ENCODE results near the gene KCNQ1.
A peak's percentile ranks its signal among the peaks of the same experiment; 100 is the strongest.

KCNQ1 gene

GRCh38 chr11:2726964-2727363 is 282.2 kb downstream of the KCNQ1 start:
- FAIRE-seq = no peak
- no peak for DNase-seq (ENCODE audit: low spot score)

GRCh38 chr11:2728128-2728662 is 283.4 kb downstream of the KCNQ1 start:
- no peak for DNase-seq (ENCODE audit: low spot score)
- no peak for FAIRE-seq

GRCh38 chr11:2728663-2729332 is 284.0 kb downstream of the KCNQ1 start:
- DNase-seq (ENCODE audit: low spot score) (no peak), FAIRE-seq (no peak)

GRCh38 chr11:2729841-2730240 is 285.0 kb downstream of the KCNQ1 start:
- FAIRE-seq = no peak
- DNase-seq (ENCODE audit: low spot score) = no peak

GRCh38 chr11:2730272-2731129 is 285.7 kb downstream of the KCNQ1 start:
- FAIRE-seq (no peak), DNase-seq (ENCODE audit: low spot score) (no peak)

- FAIRE-seq (no peak), DNase-seq (ENCODE audit: low spot score) (no peak)
Measured at GRCh38 chr11:2731130-2732125, 286.6 kb downstream of the KCNQ1 start.

- FAIRE-seq = no peak
- DNase-seq (ENCODE audit: low spot score) = no peak
Measured at GRCh38 chr11:2732261-2732939, 287.6 kb downstream of the KCNQ1 start.

GRCh38 chr11:2732940-2733628 is 288.3 kb downstream of the KCNQ1 start:
- no peak for FAIRE-seq
- DNase-seq (ENCODE audit: low spot score) = no peak

GRCh38 chr11:2734181-2735052 is 289.6 kb downstream of the KCNQ1 start:
- no peak for FAIRE-seq

GRCh38 chr11:2735053-2735589 is 290.3 kb downstream of the KCNQ1 start:
- DNase-seq (ENCODE audit: low spot score) (no peak), FAIRE-seq (no peak)

More at GRCh38 chr11:2734181-2735052, 289.6 kb downstream of the KCNQ1 start:
- DNase-seq (ENCODE audit: low spot score) = peak; percentile 11

- no peak for FAIRE-seq
Measured at GRCh38 chr11:2736577-2737225, 291.9 kb downstream of the KCNQ1 start.

GRCh38 chr11:2737226-2737590 is 292.4 kb downstream of the KCNQ1 start:
- DNase-seq (ENCODE audit: low spot score) (no peak), FAIRE-seq (no peak)

More at GRCh38 chr11:2736577-2737225, 291.9 kb downstream of the KCNQ1 start:
- no peak for DNase-seq (ENCODE audit: low spot score)

GRCh38 chr11:2737866-2738265 is 293.1 kb downstream of the KCNQ1 start:
- FAIRE-seq = no peak

GRCh38 chr11:2738551-2739431 is 294.0 kb downstream of the KCNQ1 start:
- FAIRE-seq (no peak), DNase-seq (ENCODE audit: low spot score) (no peak)

More at GRCh38 chr11:2737866-2738265, 293.1 kb downstream of the KCNQ1 start:
- DNase-seq (ENCODE audit: low spot score) = peak; percentile 14

GRCh38 chr11:2739531-2740274 is 294.9 kb downstream of the KCNQ1 start:
- FAIRE-seq = no peak
- no peak for DNase-seq (ENCODE audit: low spot score)

- FAIRE-seq = no peak
Measured at GRCh38 chr11:2740275-2740940, 295.6 kb downstream of the KCNQ1 start.

More at GRCh38 chr11:2740275-2740940, 295.6 kb downstream of the KCNQ1 start:
- DNase-seq (ENCODE audit: low spot score) = no peak

Measured in RCC 7860 (cell line).